OCI-LY7 (cell line): ENCODE data around the gene KDM3A. TPM values are rescaled to one million over a fixed set of nuclear protein-coding genes. Genes with fewer than 3 reads are reported as not detected.

Experiments used
- BruUV-seq: library from RNA; stranded (reverse); fragments of 400-500 nt; replicated peaks from 2 replicates; lab custom pipeline; 2021; lab: Mats Ljungman, UMichigan
- CTCF ChIA-PET: fragments of 300-600 bp; sonication (Branson Sonifier 250); formaldehyde crosslinking; loops from one replicate; lab custom pipeline; 2022; ENCODE audit warnings: antibody characterized with exemption; ENCODE audit not compliant: unreplicated experiment; lab: Charles Lee
- POLR2A ChIA-PET: fragments of 300-600 bp; sonication (Branson Sonifier 250); formaldehyde crosslinking; loops from one replicate; lab custom pipeline; 2022; ENCODE audit warnings: antibody characterized with exemption; lab: Charles Lee
- DNase-seq: peaks from one replicate; pipeline ENCODE4 v3.0.0-alpha.2; 2015; ENCODE audit warnings: low spot score
- H2AFZ ChIP-seq: fragments of 200-600 bp; sonication (generic), shearing (Covaris generic); 2 replicates; pipeline ENCODE4 v1.6.1; 2014; ENCODE audit warnings: mild to moderate bottlenecking, antibody characterized with exemption, low read length, moderate library complexity
- H3K27ac ChIP-seq: fragments of 200-600 bp; sonication (generic); 2 replicates; pipeline ENCODE4 v1.5.1; 2014; ENCODE audit warnings: mixed run types, low read depth, mild to moderate bottlenecking, moderate library complexity, low read length, inconsistent platforms; ENCODE audit not compliant: poor library complexity, severe bottlenecking
- H3K36me3 ChIP-seq: fragments of 200-600 bp; sonication (generic); 2 replicates; pipeline ENCODE4 v1.6.1; 2014; ENCODE audit warnings: mild to moderate bottlenecking, antibody characterized with exemption, low read length, moderate library complexity, mixed read lengths; ENCODE audit not compliant: insufficient read depth
- H3K4me1 ChIP-seq: fragments of 200-600 bp; sonication (generic); 2 replicates; pipeline ENCODE4 v1.5.1; 2014; ENCODE audit warnings: mild to moderate bottlenecking, low read length; ENCODE audit not compliant: insufficient read depth, poor library complexity, severe bottlenecking
- H3K4me2 ChIP-seq: fragments of 200-600 bp; sonication (generic); 2 replicates; pipeline ENCODE4 v1.6.1; 2014; ENCODE audit warnings: mild to moderate bottlenecking, low read length
- H3K4me3 ChIP-seq: fragments of 200-600 bp; sonication (generic); 2 replicates; pipeline ENCODE4 v1.5.1; 2014; ENCODE audit warnings: mild to moderate bottlenecking, low read depth, low read length; ENCODE audit not compliant: poor library complexity, severe bottlenecking
- H3K79me2 ChIP-seq: fragments of 200-600 bp; sonication (generic); 2 replicates; pipeline ENCODE4 v1.6.1; 2016; ENCODE audit warnings: low read depth, mild to moderate bottlenecking, low read length, moderate library complexity, mixed read lengths; ENCODE audit not compliant: insufficient read depth
- H3K9me2 ChIP-seq: fragments of 200-600 bp; sonication (generic); 2 replicates; pipeline ENCODE4 v1.6.1; 2016; ENCODE audit warnings: mild to moderate bottlenecking, low read length, mixed read lengths; ENCODE audit not compliant: insufficient read depth
- H3K9me3 ChIP-seq: fragments of 200-600 bp; sonication (generic); 2 replicates; pipeline ENCODE4 v1.6.1; 2014; ENCODE audit warnings: mild to moderate bottlenecking, mixed run types, low read length, mixed read lengths
- H4K20me1 ChIP-seq: fragments of 200-600 bp; sonication (generic); 2 replicates; pipeline ENCODE4 v1.6.1; 2014; ENCODE audit warnings: mild to moderate bottlenecking, antibody characterized with exemption, low read length, moderate library complexity, mixed read lengths; ENCODE audit not compliant: insufficient read depth
- EZH2phosphoT487 ChIP-seq: fragments of 200-600 bp; sonication (generic); IDR thresholded peaks from 2 replicates; pipeline ENCODE4 v1.6.1; 2018; ENCODE audit warnings: low read depth, borderline replicate concordance, mild to moderate bottlenecking, mixed run types, antibody characterized with exemption, low read length, moderate library complexity, mixed read lengths
- intact Hi-C: fragments of 100-400 bp; cut with micrococcal nuclease; formaldehyde crosslinking; loops from one replicate; pipeline ENCODE4 v1.10.0; 2022; ENCODE audit not compliant: unreplicated experiment
- total RNA-seq, 2 experiments: library from RNA; depleted of rRNA in 1 of 2; stranded (reverse); fragments of >200 nt in 1 of 2; shearing (Covaris generic) in 1 of 2; gene quantifications; 2 replicates each; pipeline ENCODE4 v1.2.3, GENCODE V29; 2014 to 2022
- TF ChIP-seq, protein P1 (sequence below): fragments of 200-600 bp; sonication (generic); conservative IDR thresholded peaks from 2 replicates; pipeline ENCODE4 v1.5.1; 2014; ENCODE audit warnings: mild to moderate bottlenecking, antibody characterized with exemption, low read length, moderate library complexity, mixed read lengths

The KDM3A gene
- total RNA-seq, 2 experiments from 2014 or later, result 14.5 to 55.7 TPM

DNA sequence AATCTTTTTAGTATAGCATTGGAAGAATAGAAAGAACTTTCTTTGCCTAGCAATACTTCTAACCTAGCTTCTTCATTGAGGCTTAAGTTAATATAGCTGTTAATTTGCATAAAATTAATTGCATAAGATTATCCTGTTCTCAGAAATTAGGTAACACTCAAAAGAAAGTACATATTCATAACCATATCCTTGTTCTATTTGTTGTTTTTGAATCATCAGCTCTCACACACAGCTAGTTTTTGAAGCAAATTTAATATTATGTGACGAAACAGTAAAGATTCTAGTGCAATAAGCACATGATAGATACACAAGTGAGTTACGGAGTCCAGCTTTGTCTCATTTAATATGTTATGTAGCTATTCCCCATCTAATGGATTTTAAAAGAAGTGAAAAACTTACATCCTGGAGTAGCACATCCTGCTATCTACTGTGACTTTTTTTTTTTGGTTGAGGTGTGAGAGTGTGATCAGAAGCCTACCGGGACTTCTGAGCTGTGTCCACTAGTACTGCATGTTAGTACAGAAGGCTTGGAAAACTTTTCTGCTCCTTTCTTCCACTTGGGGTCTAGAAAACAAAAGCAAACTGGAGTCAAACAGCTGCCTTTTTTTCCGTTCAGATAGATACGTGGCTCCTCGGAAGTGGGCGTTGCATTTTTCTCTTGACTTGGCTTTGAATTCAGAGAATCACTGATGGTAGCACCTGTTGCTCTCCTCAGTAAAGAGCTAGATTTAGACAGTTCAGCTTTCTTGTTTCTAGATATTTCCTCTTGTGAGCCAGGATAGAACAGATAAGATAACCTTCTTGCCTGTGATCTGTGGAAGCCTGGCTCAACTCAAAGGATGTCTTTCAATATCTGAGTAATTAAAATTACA, 27.2 kb downstream of the KDM3A start:
- H3K36me3 ChIP-seq, result peaks cover 96% of the 10 kb centered on the region
- no peak overlapping the region for H3K27ac ChIP-seq
- DNase-seq, result no peak
- H2AFZ ChIP-seq, result no peak overlapping the region
- no peak overlapping the region for H3K4me3 ChIP-seq
- no peaks in the 10 kb centered on the region for H4K20me1 ChIP-seq
- ChIA-PET CTCF (no interaction called here), POLR2A (interaction anchor here (0.6 to 2.6 kb wide), 8 partner anchors 10 to 1327 kb away, joined by 3 to 11 read pairs (median 4); partner anchors contain the start of gene KDM3A)
- no peaks in the 10 kb centered on the region for H3K9me3 ChIP-seq
- no peaks in the 10 kb centered on the region for H3K9me2 ChIP-seq
- BruUV-seq, result no TSS peak
- no peaks in the 10 kb centered on the region for H3K79me2 ChIP-seq
- no peak for TF ChIP-seq EZH2phosphoT487
- TF ChIP-seq, protein P1, sequence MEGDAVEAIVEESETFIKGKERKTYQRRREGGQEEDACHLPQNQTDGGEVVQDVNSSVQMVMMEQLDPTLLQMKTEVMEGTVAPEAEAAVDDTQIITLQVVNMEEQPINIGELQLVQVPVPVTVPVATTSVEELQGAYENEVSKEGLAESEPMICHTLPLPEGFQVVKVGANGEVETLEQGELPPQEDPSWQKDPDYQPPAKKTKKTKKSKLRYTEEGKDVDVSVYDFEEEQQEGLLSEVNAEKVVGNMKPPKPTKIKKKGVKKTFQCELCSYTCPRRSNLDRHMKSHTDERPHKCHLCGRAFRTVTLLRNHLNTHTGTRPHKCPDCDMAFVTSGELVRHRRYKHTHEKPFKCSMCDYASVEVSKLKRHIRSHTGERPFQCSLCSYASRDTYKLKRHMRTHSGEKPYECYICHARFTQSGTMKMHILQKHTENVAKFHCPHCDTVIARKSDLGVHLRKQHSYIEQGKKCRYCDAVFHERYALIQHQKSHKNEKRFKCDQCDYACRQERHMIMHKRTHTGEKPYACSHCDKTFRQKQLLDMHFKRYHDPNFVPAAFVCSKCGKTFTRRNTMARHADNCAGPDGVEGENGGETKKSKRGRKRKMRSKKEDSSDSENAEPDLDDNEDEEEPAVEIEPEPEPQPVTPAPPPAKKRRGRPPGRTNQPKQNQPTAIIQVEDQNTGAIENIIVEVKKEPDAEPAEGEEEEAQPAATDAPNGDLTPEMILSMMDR, result no peak
- no peak overlapping the region for H3K4me2 ChIP-seq
- intact Hi-C loops, result no loop called here
- no peaks in the 10 kb centered on the region for H3K4me1 ChIP-seq

DNA sequence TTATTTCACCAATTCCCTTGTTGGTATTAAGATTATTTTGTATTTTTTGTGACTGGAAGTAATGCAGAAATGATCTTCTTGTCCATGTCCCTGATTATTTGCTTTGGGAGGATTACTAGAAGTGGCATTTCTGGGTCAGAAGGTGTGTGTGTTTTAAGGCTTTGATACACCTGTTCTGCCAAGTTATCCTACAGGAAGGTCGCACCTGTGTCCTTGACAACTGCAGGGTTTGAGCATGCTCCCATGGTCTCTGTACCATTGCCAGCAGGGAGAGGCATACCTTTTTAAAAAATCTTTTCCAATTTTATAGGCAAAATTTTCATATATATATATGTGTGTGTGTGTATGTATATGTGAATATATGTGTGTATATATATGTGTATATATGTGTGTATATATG, 29.7 kb downstream of the KDM3A start:
- intact Hi-C loops, result no loop called here
- TF ChIP-seq EZH2phosphoT487, result no peak
- TF ChIP-seq, protein P1, result no peak
- no peak overlapping the region for H3K27ac ChIP-seq
- POLR2A ChIA-PET, result no interaction called here
- no TSS peak for BruUV-seq
- no peak overlapping the region for H3K4me3 ChIP-seq
- no peak overlapping the region for H3K4me2 ChIP-seq
- H3K4me1 ChIP-seq, result no peaks in the 10 kb centered on the region
- no peaks in the 10 kb centered on the region for H3K9me2 ChIP-seq
- H3K79me2 ChIP-seq, result no peaks in the 10 kb centered on the region
- H3K9me3 ChIP-seq, result no peaks in the 10 kb centered on the region
- CTCF ChIA-PET, result no interaction called here
- no peak overlapping the region for H2AFZ ChIP-seq
- no peak for DNase-seq
- no peaks in the 10 kb centered on the region for H4K20me1 ChIP-seq
- peaks cover 97% of the 10 kb centered on the region for H3K36me3 ChIP-seq

DNA sequence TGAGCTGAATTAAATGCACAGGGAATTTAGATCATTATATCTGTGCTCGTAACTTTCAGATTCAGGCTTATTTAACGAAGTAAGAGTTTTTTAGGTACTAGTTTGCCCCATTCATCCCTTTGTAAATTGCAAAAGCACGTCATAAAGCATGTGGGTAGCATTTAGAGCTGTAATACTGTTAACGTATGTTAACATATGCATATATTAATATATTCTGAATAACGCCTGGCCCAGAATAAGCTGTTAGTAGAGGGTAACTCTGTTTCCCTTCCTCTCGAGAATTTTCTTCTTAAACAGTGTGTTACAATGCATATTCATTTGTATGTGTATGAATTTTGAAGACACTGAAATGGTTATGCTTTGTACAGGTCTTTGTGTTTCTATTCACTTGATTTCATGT, 30.5 kb downstream of the KDM3A start:
- Histone ChIP-seq H3K4me3 (no peak overlapping the region), H2AFZ (no peak overlapping the region), H3K27ac (no peak overlapping the region), H3K36me3 (peaks cover 95% of the 10 kb centered on the region), H3K9me2 (no peaks in the 10 kb centered on the region), H3K9me3 (no peaks in the 10 kb centered on the region), H3K79me2 (no peaks in the 10 kb centered on the region), H3K4me2 (no peak overlapping the region), H4K20me1 (no peaks in the 10 kb centered on the region), H3K4me1 (no peaks in the 10 kb centered on the region)
- TF ChIP-seq, protein P1, result no peak
- no peak for TF ChIP-seq EZH2phosphoT487
- intact Hi-C loops, result no loop called here
- ChIA-PET POLR2A (interaction anchor here (0.8 to 1.0 kb wide), 3 partner anchors 9 to 28 kb away, joined by 3 read pairs; no protein-coding TSS in a partner anchor), CTCF (no interaction called here)
- DNase-seq, result no peak
- no TSS peak for BruUV-seq
